GM19240 (cell line): Measurements from ENCODE around the gene ZP4.
"Not testable (repeated sequence)": the region's sequence is repeated elsewhere in the genome, so short reads cannot be mapped to it uniquely, and the experiment has no call there.

ENCODE experiments used
- DNase-seq: peaks from one replicate; pipeline ENCODE4 v3.0.0; 2011; ENCODE audit warnings: low spot score; ENCODE audit not compliant: insufficient read length

The ZP4 gene

DNA sequence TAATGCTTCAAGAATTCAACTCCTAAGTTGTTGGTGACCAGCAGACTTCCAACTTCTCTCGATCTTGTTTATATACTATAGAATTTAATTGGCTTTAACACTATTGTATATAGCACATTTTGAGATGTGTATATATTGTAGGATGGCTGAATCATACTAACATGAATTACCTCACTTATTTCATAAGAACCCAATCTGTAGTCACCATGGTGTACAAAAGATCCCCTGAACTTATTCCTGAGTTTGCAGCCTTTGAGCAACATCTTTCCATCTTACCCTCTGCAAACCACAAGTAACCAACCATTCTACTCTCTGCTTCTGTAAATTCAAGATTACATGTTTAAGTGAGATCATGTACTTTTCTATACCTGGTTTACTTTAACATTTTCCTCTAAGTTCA is 12.3 kb downstream of the ZP4 start:
- no peak for DNase-seq

- DNase-seq, result no peak
Observed at GRCh38 chr1:237877631-237878030, 13.1 kb downstream of the ZP4 start.

GRCh38 chr1:237875291-237875690 is 15.4 kb downstream of the ZP4 start:
- DNase-seq, result no peak

DNA sequence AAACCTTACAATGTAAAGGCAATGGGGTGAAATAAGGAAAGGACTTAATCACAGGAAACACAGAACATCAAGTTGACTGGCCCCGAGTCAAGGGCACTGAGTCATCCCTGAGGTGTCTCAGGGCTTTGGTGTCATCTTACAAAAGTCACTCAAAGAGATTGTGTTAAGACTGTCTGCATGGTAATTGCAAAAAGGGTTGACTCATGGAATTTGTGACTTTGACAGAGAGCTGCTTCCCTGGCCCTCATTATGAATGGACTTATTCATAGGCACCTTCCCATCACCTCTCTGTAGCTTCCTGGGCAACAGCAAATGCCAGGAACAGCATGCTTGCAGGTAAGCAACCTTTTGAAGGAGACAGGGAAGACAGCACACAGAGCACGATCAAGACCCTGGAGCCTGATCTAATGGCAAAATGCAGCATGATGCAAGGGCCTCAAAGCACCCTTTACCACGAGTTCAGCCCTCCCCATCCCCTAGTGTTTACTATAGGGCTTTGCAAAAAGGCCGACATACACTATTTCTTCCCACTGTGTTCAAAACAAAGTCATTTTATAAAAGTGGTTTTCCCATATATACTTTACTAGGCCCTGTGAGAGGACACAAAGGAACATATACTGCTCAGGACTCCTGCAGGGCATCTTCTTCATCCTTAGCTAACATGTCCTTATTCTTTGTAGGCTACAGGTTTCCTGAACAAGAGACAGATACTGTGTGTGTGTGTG is 17.1 kb downstream of the ZP4 start:
- DNase-seq, result no peak

- no peak for DNase-seq
Observed at GRCh38 chr1:237868817-237869600, 21.7 kb downstream of the ZP4 start.

- no peak for DNase-seq
Observed at GRCh38 chr1:237867380-237867888, 23.3 kb downstream of the ZP4 start.

GRCh38 chr1:237864338-237865244 is 26.1 kb downstream of the ZP4 start:
- no peak for DNase-seq

- DNase-seq, result no peak
Observed at GRCh38 chr1:237863234-237863633, 27.5 kb downstream of the ZP4 start.

DNA sequence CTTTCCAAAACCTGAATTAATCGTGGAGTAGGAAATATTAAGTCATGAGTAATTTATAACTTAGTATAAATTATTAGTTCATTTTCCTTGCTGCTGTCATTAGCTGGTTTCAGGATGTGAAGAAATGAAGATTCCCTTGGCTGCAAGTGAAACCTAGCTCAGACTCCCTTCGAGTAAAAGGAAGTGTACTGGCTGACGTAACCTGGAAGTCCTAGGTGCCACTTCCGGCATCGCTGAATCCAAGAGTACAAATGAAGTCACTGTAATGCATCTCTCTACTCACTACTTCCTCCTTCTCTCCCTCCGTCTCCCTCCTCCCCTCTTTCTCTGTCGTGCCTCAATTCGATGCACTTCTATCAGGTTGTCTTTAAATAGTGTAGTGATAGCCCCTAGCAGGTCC is 28.8 kb downstream of the ZP4 start:
- DNase-seq, result no peak

GRCh38 chr1:237858992-237859391 is 31.7 kb downstream of the ZP4 start:
- no peak for DNase-seq

DNA sequence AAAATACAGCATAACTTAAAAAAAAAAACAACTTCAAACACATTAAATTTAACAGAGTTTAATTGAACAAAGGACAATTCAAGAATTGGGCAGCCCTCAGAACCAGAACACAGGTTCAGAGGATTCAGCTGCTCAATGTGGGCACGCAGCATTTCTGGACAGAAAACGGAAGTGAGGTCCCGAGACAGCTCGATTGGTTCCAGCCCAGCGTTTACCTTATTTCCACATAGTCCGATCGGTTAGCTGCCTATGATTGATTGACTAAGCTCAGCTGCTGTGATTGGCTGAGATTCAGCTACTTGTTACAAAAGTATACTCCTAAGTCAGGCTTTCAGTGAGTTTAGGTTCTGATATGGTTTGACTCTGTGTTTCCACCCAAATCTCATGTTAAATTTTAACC is 33.3 kb downstream of the ZP4 start:
- DNase-seq, result no peak

DNA sequence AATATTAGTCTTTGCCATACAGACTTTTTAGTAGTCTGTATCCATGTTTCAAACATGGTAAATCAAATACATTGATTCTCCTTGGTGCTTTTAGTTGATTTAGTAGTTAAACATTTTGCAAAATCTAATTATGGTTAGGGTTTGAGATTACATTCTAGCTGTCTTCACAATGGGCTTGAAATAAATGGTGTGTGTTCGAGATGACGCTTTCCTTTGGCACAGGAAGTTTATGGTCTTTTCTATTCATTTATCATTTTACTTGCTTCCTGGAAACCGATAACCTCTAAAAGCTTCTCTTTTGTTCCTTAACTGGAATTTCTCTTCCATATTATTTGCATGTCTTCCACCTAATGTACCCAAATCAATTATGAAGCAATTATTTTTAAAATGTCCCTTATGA is 38.4 kb downstream of the ZP4 start:
- DNase-seq, result no peak

DNA sequence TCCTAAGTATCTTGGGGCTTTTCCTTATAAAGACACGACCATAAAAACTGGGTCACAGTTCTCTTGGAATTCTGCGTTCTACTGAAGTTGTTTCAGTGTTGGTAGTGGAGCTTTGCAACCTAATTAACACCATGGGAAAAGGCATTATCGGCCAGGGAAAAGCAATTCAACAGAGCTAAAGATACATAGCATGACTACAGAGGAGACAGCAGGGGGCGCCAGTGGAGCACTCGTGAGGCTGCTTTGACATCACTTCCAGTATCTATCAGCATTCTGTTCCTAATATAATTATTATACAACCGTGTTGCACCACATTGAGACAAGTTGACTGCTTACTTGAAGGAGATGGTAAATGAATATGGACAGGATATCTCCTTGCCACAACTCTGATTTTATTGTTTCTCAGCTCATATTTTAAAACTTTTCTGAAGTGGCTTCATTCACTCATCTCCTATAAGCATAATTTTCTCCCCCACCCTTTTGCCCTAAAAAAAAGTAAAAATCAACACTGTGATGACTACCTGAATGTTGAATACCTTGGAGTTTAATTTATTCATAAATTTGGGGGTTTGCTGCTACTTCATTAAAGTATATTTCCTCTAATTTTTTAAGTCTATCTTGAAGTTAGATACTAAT is 39.4 kb downstream of the ZP4 start:
- DNase-seq, result no peak

DNA sequence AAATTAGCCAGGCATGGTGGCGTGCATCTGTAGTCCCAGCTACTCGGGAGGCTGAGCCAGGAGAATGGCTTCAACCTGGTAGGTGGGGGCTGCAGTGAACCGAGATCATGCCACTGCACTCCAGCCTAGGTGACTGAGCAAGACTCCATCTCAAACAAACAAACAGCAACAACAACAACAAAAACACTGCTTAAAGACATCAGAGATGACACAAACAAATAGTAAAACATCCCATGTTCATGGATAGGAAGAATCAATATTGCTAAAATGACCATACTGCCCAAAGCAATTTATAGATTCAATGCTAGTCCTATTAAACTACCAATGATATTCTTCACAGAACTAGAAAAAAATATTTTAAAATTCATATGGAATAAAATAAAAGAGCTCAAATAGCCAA is 47.2 kb downstream of the ZP4 start:
- DNase-seq, result not testable (repeated sequence)

DNA sequence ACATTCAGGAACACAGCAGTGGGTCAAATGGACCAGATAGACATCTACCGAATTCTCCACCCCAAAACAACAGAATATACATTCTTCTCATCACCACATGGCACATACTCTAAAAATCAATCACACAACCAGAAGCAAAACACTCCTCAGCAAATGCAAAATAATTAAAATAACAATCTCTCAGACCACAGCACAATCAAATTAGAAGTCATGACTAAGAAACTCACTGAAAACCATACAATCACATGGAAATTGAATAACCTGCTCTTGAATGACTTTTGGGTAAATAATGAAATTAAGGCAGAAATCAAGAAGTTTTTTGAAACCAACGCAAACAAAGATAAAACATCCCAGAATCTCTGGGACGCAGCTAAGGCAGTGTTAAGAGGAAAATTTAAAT is 49.2 kb downstream of the ZP4 start:
- no peak for DNase-seq

DNA sequence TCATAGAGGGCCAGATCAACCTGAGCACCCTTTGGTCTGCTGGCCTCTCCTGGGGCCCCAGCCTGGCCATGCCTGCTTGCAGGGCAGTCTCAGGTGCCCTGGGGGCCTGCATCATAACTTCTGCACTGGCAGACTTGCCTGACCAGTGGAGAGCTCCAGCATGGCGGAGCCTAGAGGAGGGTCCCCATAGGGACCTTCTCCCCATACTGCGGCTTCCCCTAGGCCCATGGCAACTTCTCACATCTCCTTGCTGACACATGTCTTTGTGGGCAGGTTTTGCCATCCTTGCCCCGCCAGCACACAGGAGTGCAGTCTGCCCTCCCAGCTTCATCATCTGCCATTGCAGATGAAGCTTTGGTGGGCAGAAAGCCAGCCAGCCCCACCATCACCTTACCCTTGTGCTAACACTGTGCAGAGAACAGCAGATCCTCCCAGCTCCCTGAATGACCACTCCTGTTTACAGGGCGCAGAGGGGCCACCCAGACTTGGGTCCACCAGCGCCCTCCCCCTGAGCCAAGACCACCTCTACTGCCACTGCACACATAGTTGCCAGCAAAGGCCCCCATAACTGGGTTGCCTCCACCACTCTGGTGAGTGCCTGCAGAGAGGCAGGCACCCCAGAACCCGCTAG is 51.7 kb downstream of the ZP4 start:
- no peak for DNase-seq

DNA sequence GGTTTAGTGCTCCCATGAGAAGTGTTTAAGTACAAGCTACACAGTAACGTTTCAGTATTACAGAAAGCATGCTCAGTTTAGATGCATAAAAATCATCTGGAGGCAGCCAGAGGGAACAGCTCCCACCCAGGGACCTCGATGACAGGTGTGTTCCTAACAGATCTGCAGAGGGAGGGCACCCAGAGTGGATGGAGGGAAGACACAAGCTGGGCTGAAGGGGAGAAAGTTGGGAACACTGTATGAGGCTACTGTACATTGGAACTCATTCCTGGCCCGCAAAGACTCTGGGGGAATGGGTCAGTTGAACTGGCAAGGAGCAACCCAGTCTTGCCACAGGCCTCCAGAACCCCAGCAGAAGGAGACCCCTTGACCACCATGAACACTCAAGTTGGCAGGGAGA is 52.4 kb downstream of the ZP4 start:
- no peak for DNase-seq

DNA sequence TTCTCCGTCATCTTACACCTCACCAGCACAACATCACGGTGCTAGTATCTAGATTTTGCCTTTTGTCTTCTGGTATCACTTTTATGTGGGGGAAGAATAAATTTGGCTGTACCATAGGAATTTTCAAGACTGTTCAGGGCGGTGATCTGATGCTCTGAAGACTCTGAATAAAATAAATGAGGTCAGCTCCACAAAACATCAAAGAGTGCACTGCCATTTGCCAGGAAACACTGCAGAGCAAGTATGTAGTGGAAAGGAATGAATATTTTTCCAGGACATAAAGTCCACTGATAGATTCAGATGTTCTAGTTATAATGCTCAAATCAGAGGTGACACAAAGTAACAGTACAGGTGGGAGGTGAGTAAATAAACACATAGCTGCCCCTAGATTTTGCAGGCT is 56.3 kb downstream of the ZP4 start:
- no peak for DNase-seq

DNA sequence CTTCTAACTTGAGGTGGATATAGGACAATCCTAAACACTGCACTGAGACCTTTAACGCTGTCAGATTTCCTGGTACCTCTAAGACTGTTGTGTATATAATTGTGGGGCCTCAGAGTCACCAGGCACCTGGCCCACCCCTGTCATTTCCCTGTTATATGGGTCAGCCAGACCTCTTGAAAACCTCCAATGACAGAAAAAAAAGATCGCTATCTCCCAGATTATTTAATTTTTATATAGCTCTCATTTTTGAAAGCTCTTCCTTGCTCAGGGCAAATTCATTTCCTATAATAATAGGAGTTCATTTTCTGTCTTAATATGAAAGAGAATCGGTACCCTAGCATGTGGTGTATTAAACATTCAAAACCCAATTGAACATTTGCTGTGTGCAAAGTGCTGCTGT is 56.7 kb downstream of the ZP4 start:
- no peak for DNase-seq

DNA sequence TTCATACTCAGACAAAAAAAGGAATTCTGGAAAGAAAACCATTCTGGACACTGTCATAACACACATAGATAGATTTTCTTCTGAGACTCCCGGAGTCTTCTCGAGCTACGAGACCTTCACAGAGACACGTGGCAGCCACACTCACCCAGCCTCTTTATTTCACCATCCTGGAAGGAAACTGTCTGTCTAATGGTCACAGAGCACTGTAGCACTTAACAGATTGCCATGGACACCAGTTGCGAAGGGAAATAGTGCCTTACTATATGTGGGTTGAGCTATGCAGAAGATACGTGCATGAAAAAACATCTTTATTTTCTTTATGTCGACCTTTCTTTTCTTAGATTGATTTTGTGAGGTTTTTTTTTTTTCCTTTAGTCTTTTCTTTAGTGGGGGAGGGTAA is 57.9 kb downstream of the ZP4 start:
- DNase-seq, result no peak
